ENCODE measurements around the gene UBQLN1.
"Not testable (repeated sequence)": the region's sequence is repeated elsewhere in the genome, so short reads cannot be mapped to it uniquely, and the experiment has no call there.

UBQLN1 gene

GRCh38 chr9:83714329-83714728 lies 6.6 kb upstream of the UBQLN1 start:
- Histone ChIP-seq H3K27ac (ENCODE audit: low read length) (no peak overlapping the region), H3K27me3 (ENCODE audit: low read depth, low read length) (no peaks in the 10 kb centered on the region), H3K9me3 (ENCODE audit: control insufficient read depth in 1 of 2, low read length in 2 of 2) (no peaks in the 10 kb centered on the region), H3K4me1 (ENCODE audit: control insufficient read depth in 1 of 2, insufficient read depth in 2 of 2, low read length in 2 of 2) (no peaks in the 10 kb centered on the region), H3K4me3 (ENCODE audit: low read depth in 1 of 2, low read length in 2 of 2) (no peak overlapping the region), H3K36me3 (ENCODE audit: control insufficient read depth in 1 of 2, insufficient read depth in 2 of 2, low read length in 2 of 2) (peaks cover 0 to 6% of the 10 kb centered on the region in 2 donors)

- H3K36me3 ChIP-seq (ENCODE audit: control insufficient read depth in 1 of 2, insufficient read depth in 2 of 2, low read length in 2 of 2): peaks cover 0 to 21% of the 10 kb centered on the region in 2 donors
- H3K27ac ChIP-seq (ENCODE audit: low read length): peak overlapping the region; percentile 99
- peaks cover 5 to 20% of the 10 kb centered on the region in 2 donors for H3K4me1 ChIP-seq (ENCODE audit: control insufficient read depth in 1 of 2, insufficient read depth in 2 of 2, low read length in 2 of 2)
- H3K9me3 ChIP-seq (ENCODE audit: control insufficient read depth in 1 of 2, low read length in 2 of 2): no peaks in the 10 kb centered on the region
- no peaks in the 10 kb centered on the region for H3K27me3 ChIP-seq (ENCODE audit: low read depth, low read length)
- H3K4me3 ChIP-seq (ENCODE audit: low read depth in 1 of 2, low read length in 2 of 2): peak overlapping the region; percentile 87 to 90
These were observed 879 bp upstream of the UBQLN1 start for GRCh38 chr9:83708515-83709158.

GRCh38 chr9:83707518-83707767 lies 315 bp downstream of the UBQLN1 start:
- Histone ChIP-seq H3K27me3 (ENCODE audit: low read depth, low read length) (no peaks in the 10 kb centered on the region), H3K27ac (ENCODE audit: low read length) (peak overlapping the region; percentile 99), H3K4me1 (ENCODE audit: control insufficient read depth in 1 of 2, insufficient read depth in 2 of 2, low read length in 2 of 2) (peaks cover 8 to 20% of the 10 kb centered on the region in 2 donors), H3K9me3 (ENCODE audit: control insufficient read depth in 1 of 2, low read length in 2 of 2) (no peaks in the 10 kb centered on the region), H3K36me3 (ENCODE audit: control insufficient read depth in 1 of 2, insufficient read depth in 2 of 2, low read length in 2 of 2) (peaks cover 0 to 15% of the 10 kb centered on the region in 2 donors), H3K4me3 (ENCODE audit: low read depth in 1 of 2, low read length in 2 of 2) (peak overlapping the region; percentile 87 to 90)

GRCh38 chr9:83706676-83707517 lies 861 bp downstream of the UBQLN1 start:
- peaks cover 0 to 15% of the 10 kb centered on the region in 2 donors for H3K36me3 ChIP-seq (ENCODE audit: control insufficient read depth in 1 of 2, insufficient read depth in 2 of 2, low read length in 2 of 2)
- H3K27ac ChIP-seq (ENCODE audit: low read length): peak overlapping the region; percentile 99
- H3K4me3 ChIP-seq (ENCODE audit: low read depth in 1 of 2, low read length in 2 of 2): peak overlapping the region; percentile 87 to 90
- no peaks in the 10 kb centered on the region for H3K9me3 ChIP-seq (ENCODE audit: control insufficient read depth in 1 of 2, low read length in 2 of 2)
- peaks cover 8 to 20% of the 10 kb centered on the region in 2 donors for H3K4me1 ChIP-seq (ENCODE audit: control insufficient read depth in 1 of 2, insufficient read depth in 2 of 2, low read length in 2 of 2)
- no peaks in the 10 kb centered on the region for H3K27me3 ChIP-seq (ENCODE audit: low read depth, low read length)

GRCh38 chr9:83705219-83705651 lies 2.5 kb downstream of the UBQLN1 start:
- not testable (repeated sequence) for H3K27me3 ChIP-seq (ENCODE audit: low read depth, low read length); H3K4me3 ChIP-seq (ENCODE audit: low read depth in 1 of 2, low read length in 2 of 2); H3K9me3 ChIP-seq (ENCODE audit: control insufficient read depth in 1 of 2, low read length in 2 of 2); H3K27ac ChIP-seq (ENCODE audit: low read length)
- H3K4me1 ChIP-seq (ENCODE audit: control insufficient read depth in 1 of 2, insufficient read depth in 2 of 2, low read length in 2 of 2): peaks cover 8 to 29% of the 10 kb centered on the region in 2 donors
- peaks cover 0 to 15% of the 10 kb centered on the region in 2 donors for H3K36me3 ChIP-seq (ENCODE audit: control insufficient read depth in 1 of 2, insufficient read depth in 2 of 2, low read length in 2 of 2)

GRCh38 chr9:83701769-83702168 lies 6.0 kb downstream of the UBQLN1 start:
- no peaks in the 10 kb centered on the region for H3K9me3 ChIP-seq (ENCODE audit: control insufficient read depth in 1 of 2, low read length in 2 of 2)
- no peak overlapping the region for H3K27ac ChIP-seq (ENCODE audit: low read length)
- no peaks in the 10 kb centered on the region for H3K27me3 ChIP-seq (ENCODE audit: low read depth, low read length)
- peaks cover 4 to 47% of the 10 kb centered on the region in 2 donors for H3K4me1 ChIP-seq (ENCODE audit: control insufficient read depth in 1 of 2, insufficient read depth in 2 of 2, low read length in 2 of 2)
- no peak overlapping the region for H3K4me3 ChIP-seq (ENCODE audit: low read depth in 1 of 2, low read length in 2 of 2)
- H3K36me3 ChIP-seq (ENCODE audit: control insufficient read depth in 1 of 2, insufficient read depth in 2 of 2, low read length in 2 of 2): no peaks in the 10 kb centered on the region

- Histone ChIP-seq H3K4me3 (ENCODE audit: low read depth in 1 of 2, low read length in 2 of 2) (no peak overlapping the region), H3K9me3 (ENCODE audit: control insufficient read depth in 1 of 2, low read length in 2 of 2) (no peaks in the 10 kb centered on the region), H3K4me1 (ENCODE audit: control insufficient read depth in 1 of 2, insufficient read depth in 2 of 2, low read length in 2 of 2) (peaks cover 4 to 50% of the 10 kb centered on the region in 2 donors), H3K27me3 (ENCODE audit: low read depth, low read length) (no peaks in the 10 kb centered on the region), H3K27ac (ENCODE audit: low read length) (no peak overlapping the region), H3K36me3 (ENCODE audit: control insufficient read depth in 1 of 2, insufficient read depth in 2 of 2, low read length in 2 of 2) (no peaks in the 10 kb centered on the region)
These were observed 6.5 kb downstream of the UBQLN1 start for GRCh38 chr9:83701286-83701685.

- no peaks in the 10 kb centered on the region for H3K36me3 ChIP-seq (ENCODE audit: control insufficient read depth in 1 of 2, insufficient read depth in 2 of 2, low read length in 2 of 2)
- H3K4me1 ChIP-seq (ENCODE audit: control insufficient read depth in 1 of 2, insufficient read depth in 2 of 2, low read length in 2 of 2): peaks cover 4 to 38% of the 10 kb centered on the region in 2 donors
- H3K27me3 ChIP-seq (ENCODE audit: low read depth, low read length): no peaks in the 10 kb centered on the region
- no peaks in the 10 kb centered on the region for H3K9me3 ChIP-seq (ENCODE audit: control insufficient read depth in 1 of 2, low read length in 2 of 2)
- no peak overlapping the region for H3K4me3 ChIP-seq (ENCODE audit: low read depth in 1 of 2, low read length in 2 of 2)
- no peak overlapping the region for H3K27ac ChIP-seq (ENCODE audit: low read length)
These were observed 8.1 kb downstream of the UBQLN1 start for GRCh38 chr9:83699615-83700014.

GRCh38 chr9:83698976-83699585 lies 8.7 kb downstream of the UBQLN1 start:
- H3K9me3 ChIP-seq (ENCODE audit: control insufficient read depth in 1 of 2, low read length in 2 of 2): no peaks in the 10 kb centered on the region
- no peaks in the 10 kb centered on the region for H3K36me3 ChIP-seq (ENCODE audit: control insufficient read depth in 1 of 2, insufficient read depth in 2 of 2, low read length in 2 of 2)
- no peak overlapping the region for H3K4me3 ChIP-seq (ENCODE audit: low read depth in 1 of 2, low read length in 2 of 2)
- peaks cover 4 to 33% of the 10 kb centered on the region in 2 donors for H3K4me1 ChIP-seq (ENCODE audit: control insufficient read depth in 1 of 2, insufficient read depth in 2 of 2, low read length in 2 of 2)
- no peaks in the 10 kb centered on the region for H3K27me3 ChIP-seq (ENCODE audit: low read depth, low read length)
- no peak overlapping the region for H3K27ac ChIP-seq (ENCODE audit: low read length)

GRCh38 chr9:83691492-83691891 lies 16.3 kb downstream of the UBQLN1 start:
- no peaks in the 10 kb centered on the region for H3K9me3 ChIP-seq (ENCODE audit: control insufficient read depth in 1 of 2, low read length in 2 of 2)
- H3K27ac ChIP-seq (ENCODE audit: low read length): no peak overlapping the region
- no peaks in the 10 kb centered on the region for H3K27me3 ChIP-seq (ENCODE audit: low read depth, low read length)
- no peaks in the 10 kb centered on the region for H3K36me3 ChIP-seq (ENCODE audit: control insufficient read depth in 1 of 2, insufficient read depth in 2 of 2, low read length in 2 of 2)
- H3K4me3 ChIP-seq (ENCODE audit: low read depth in 1 of 2, low read length in 2 of 2): no peak overlapping the region
- H3K4me1 ChIP-seq (ENCODE audit: control insufficient read depth in 1 of 2, insufficient read depth in 2 of 2, low read length in 2 of 2): peaks cover 0 to 10% of the 10 kb centered on the region in 2 donors

GRCh38 chr9:83688921-83689320 lies 18.8 kb downstream of the UBQLN1 start:
- no peaks in the 10 kb centered on the region for H3K36me3 ChIP-seq (ENCODE audit: control insufficient read depth in 1 of 2, insufficient read depth in 2 of 2, low read length in 2 of 2)
- H3K9me3 ChIP-seq (ENCODE audit: control insufficient read depth in 1 of 2, low read length in 2 of 2): no peaks in the 10 kb centered on the region
- H3K4me3 ChIP-seq (ENCODE audit: low read depth in 1 of 2, low read length in 2 of 2): no peak overlapping the region
- no peak overlapping the region for H3K27ac ChIP-seq (ENCODE audit: low read length)
- H3K4me1 ChIP-seq (ENCODE audit: control insufficient read depth in 1 of 2, insufficient read depth in 2 of 2, low read length in 2 of 2): peaks cover 0 to 12% of the 10 kb centered on the region in 2 donors
- no peaks in the 10 kb centered on the region for H3K27me3 ChIP-seq (ENCODE audit: low read depth, low read length)

Data from muscle layer of duodenum (tissue), 2 donors.